RWPE1 (cell line): Measurements from ENCODE around the gene ADGRG1.

ENCODE experiments used
- CTCF ChIA-PET: fragments of 350-600 bp; sonication (Branson Sonifier 250); formaldehyde crosslinking; extraction: SDS; loops from one replicate; lab custom pipeline; 2021; lab: Yijun Ruan, JAX
- POLR2A ChIA-PET: fragments of 400-600 bp; formaldehyde crosslinking; extraction: SDS; loops from one replicate; lab custom pipeline; 2020; ENCODE audit warnings: antibody characterized with exemption; ENCODE audit not compliant: low non-redundant PET; lab: Yijun Ruan, JAX
- DNase-seq: peaks from one replicate; pipeline ENCODE4 v3.0.0; 2012; ENCODE audit warnings: low spot score
- H3K27ac ChIP-seq: fragments of 450-650 bp; 2 replicates; pipeline ENCODE4 v1.5.1; 2017
- TF ChIP-seq, protein P1 (sequence below): fragments of 450-650 bp; conservative IDR thresholded peaks from 2 replicates; pipeline ENCODE4 v1.5.1; 2017; ENCODE audit warnings: low read depth, mild to moderate bottlenecking

The ADGRG1 gene

DNA sequence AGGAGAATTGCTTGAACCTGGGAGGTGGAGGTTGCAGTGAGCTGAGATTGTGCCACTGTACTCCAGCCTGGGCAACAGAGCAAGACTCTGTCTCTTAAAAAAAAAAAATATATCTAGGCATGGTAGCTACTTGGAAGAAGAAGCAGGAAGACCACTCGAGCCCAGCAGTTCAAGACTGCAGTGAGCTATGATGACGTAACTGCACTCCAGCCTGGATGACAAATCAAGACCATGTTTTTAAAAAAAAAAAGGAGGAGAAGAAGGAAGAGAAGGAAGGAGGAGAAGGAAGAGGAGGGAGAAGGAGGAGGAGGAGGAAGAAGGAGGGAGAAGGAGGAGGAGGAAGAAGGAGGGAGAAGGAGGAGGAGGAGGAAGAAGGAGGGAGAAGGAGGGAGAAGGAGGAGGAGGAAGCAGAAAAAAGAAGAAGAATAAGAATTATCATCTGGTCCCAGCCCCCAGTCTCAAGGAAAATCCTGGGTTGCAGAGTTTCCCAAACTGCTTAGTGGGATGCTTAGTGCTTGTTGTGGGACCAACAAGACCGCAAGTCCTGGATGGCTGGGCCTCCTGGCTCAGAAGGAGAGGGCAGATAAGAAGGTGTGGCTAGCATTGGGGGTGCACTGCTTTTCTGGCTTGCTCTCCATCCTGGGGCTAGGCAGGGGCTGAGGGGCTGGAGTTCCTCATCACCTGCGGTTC, 62.5 kb downstream of the ADGRG1 start:
- no peak for DNase-seq
- no peak overlapping the region for H3K27ac ChIP-seq
- POLR2A ChIA-PET = no interaction called here
- CTCF ChIA-PET = interaction anchor here (0.6 to 0.9 kb wide), 2 partner anchors 21 to 115 kb away, joined by 3 read pairs; no protein-coding TSS in a partner anchor
- TF ChIP-seq, protein P1, sequence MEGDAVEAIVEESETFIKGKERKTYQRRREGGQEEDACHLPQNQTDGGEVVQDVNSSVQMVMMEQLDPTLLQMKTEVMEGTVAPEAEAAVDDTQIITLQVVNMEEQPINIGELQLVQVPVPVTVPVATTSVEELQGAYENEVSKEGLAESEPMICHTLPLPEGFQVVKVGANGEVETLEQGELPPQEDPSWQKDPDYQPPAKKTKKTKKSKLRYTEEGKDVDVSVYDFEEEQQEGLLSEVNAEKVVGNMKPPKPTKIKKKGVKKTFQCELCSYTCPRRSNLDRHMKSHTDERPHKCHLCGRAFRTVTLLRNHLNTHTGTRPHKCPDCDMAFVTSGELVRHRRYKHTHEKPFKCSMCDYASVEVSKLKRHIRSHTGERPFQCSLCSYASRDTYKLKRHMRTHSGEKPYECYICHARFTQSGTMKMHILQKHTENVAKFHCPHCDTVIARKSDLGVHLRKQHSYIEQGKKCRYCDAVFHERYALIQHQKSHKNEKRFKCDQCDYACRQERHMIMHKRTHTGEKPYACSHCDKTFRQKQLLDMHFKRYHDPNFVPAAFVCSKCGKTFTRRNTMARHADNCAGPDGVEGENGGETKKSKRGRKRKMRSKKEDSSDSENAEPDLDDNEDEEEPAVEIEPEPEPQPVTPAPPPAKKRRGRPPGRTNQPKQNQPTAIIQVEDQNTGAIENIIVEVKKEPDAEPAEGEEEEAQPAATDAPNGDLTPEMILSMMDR = no peak

DNA sequence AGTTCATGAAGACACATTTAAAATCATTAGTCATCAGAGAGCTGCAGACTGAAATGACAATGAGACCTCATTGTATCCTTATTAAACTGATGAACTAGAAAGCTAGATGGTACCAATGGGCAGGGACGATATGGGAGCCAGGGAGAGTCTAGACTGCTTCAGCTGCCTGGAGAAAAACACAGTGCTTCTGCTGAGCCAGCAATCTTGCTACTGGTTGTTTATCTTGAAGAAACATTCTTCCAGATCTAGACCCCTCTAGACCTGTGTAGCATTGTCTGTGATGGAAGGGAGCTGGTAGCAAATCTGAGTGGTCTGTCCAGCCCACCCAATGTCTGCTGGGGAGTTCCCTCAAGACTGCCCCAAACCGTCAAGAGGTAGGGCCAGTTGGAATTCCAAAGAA, 64.2 kb downstream of the ADGRG1 start:
- ChIA-PET CTCF (no interaction called here), POLR2A (no interaction called here)
- no peak overlapping the region for H3K27ac ChIP-seq
- DNase-seq = no peak
- TF ChIP-seq, protein P1 = no peak

DNA sequence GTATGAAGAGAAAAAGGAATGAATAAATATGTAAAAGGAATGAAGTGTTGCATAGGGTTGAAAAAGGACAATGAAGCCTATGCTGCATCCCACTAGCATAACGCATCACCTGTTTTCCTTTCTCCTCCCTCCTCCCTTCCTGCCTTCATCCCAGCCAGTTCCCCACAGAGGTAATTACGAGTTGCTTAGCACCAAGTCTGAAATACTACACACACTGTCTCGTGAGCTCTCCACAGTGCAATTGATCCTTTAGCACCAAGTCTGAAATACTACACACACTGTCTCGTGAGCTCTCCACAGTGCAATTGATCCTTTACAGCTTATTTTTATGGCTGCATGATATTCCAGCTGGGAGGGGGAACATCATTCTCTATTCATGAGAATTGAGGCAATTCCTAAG, 65.1 kb downstream of the ADGRG1 start:
- POLR2A ChIA-PET = no interaction called here
- no peak for DNase-seq
- TF ChIP-seq, protein P1 = no peak
- CTCF ChIA-PET = interaction anchor here (0.6 kb wide), 1 partner anchor 43 kb away, joined by 5 read pairs; no protein-coding TSS in a partner anchor
- H3K27ac ChIP-seq = no peak overlapping the region

DNA sequence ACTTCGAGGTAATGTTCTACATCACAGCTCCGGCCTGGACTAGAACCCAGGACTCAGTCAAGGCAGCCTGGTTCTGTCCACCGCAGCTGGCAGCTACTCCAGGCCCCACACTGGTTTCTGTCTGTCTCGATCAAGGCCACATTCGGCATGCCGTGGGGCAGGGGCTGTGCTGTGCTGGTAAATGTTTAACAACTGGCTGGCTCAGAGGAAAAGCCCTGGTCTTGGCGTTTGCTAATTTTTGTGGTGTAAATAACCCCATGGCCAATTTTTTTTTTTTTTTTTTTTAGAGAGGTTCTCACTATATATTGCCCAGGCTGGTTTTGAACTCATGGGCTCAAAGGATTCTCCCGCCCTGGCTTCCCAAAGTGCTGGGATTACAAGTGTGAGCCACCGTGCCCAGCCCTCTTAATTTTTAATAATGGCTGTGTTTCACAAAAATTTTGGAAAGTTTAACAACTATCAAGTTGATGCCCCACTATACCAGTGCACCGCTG, 65.8 kb downstream of the ADGRG1 start:
- TF ChIP-seq, protein P1 = no peak

DNA sequence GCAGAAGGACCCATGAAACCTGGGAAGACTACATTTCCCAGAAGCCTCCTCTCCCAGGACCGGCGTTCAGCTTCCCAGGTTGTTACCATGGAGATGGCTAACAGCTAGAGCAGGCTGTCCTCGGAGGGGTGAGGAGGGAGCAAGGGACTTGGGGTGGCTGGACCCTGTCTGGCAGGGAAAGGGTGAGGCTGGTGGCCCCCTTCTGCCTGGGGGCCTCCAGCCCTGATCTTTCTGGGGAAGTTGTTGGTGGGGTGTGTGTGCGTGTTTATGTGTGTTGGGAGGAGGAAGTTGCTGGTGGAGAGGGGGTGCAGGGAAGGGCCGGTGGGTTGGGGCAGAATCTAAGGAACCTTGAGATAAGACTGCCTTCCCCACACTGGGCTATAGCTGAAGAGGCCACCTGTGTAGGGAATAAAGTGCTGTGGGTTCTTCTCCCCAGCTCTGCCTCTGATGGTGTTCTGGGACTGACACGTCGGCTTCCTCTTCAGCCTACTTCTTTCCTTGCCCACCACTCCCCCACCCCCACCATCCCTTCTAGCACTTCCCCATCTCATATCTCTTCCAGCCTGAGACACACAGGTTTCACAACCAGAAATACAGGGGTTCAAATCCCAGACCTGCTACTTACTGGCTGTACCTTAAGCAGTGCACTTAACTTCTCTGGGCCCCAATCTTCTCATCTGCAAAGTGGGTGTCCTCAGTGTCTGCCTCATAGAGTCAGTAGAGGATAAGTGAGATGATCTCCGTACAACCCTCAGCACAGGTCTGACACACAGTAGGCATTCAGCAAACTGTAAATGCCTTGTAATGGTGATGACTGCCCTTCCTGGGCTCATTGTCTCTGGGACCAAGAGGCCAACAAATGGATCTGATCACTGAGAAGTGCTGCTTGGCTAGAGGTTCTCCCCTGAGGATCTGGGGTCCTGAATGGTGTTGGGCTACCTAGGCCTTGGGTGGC, 66.6 kb downstream of the ADGRG1 start, which contains the start of gene DRC7:
Gene DRC7, plus strand, starts transcription at position 82 of the 955 bp plus-strand sequence. CDS start 3,144 bp downstream, outside the sequence.
- POLR2A ChIA-PET = interaction anchor here (0.6 kb wide), 1 partner anchor 33 kb away, joined by 7 read pairs; no protein-coding TSS in a partner anchor
- DNase-seq = peak; percentile 65
- H3K27ac ChIP-seq = no peak within 1 kb of the TSS
- TF ChIP-seq, protein P1 = no peak
- CTCF ChIA-PET = no interaction called here

More for the DNA sequence above, 65.8 kb downstream of the ADGRG1 start:
- no peak for DNase-seq
- H3K27ac ChIP-seq = no peak overlapping the region
- ChIA-PET CTCF (interaction anchor here (0.6 kb wide), 1 partner anchor 42 kb away, joined by 5 read pairs; no protein-coding TSS in a partner anchor), POLR2A (no interaction called here)

DNA sequence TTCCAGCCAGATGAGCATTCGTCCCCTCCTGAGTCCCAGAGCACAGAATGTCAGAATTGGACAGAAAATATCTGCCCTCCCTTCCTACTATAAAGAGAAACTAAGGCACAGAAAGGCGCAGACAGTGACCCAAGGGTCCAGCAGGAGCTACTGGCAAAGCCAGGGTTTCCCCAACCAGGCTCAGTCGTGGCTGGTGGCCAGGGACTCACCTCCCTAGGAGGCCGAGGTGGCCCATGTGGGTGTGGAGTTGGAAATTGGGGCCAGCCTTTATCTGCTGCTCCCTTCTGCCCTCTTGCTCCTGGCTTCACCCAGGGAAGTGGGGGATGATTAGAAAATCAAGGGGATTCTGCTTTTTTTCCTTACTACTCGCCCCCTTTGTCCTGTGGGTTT, 67.2 kb downstream of the ADGRG1 start:
- TF ChIP-seq, protein P1 = no peak
- DNase-seq = no peak
- POLR2A ChIA-PET = interaction anchor here (0.6 kb wide), 1 partner anchor 33 kb away, joined by 7 read pairs; no protein-coding TSS in a partner anchor
- CTCF ChIA-PET = no interaction called here
- no peak overlapping the region for H3K27ac ChIP-seq
